SK-N-MC (cell line): ENCODE measurements around the gene METTL16.
"Not testable (repeated sequence)": the region's sequence is repeated elsewhere in the genome, so short reads cannot be mapped to it uniquely, and the experiment has no call there.

ENCODE experiments used
- DNase-seq: peaks from one replicate; pipeline ENCODE4 v3.0.0-alpha.2; 2011; ENCODE audit warnings: low read depth, low spot score
- H3K27ac ChIP-seq: fragments of 200-600 bp; sonication (generic); 2 replicates; pipeline ENCODE4 v1.5.1; 2016; ENCODE audit warnings: mixed run types
- H3K36me3 ChIP-seq: fragments of 200-600 bp; sonication (generic); 2 replicates; pipeline ENCODE4 v1.6.1; 2017; ENCODE audit warnings: antibody characterized with exemption, low read length, mixed read lengths; ENCODE audit not compliant: insufficient read depth
- H3K4me3 ChIP-seq: fragments of 200-600 bp; sonication (generic); 2 replicates; pipeline ENCODE4 v1.5.1; 2016
- H3K9ac ChIP-seq: fragments of 200-600 bp; sonication (generic); 2 replicates; pipeline ENCODE4 v1.8.0; 2017; ENCODE audit warnings: mixed run types, mixed read lengths; ENCODE audit not compliant: insufficient read length
- H3K9me3 ChIP-seq: fragments of 200-600 bp; sonication (generic); 2 replicates; pipeline ENCODE4 v1.6.1; 2017; ENCODE audit warnings: low read depth, mild to moderate bottlenecking, antibody characterized with exemption, low read length, moderate library complexity, mixed read lengths
- EZH2 ChIP-seq: fragments of 200-600 bp; sonication (generic); IDR thresholded peaks from one replicate; pipeline ENCODE4 v1.6.1; 2017; ENCODE audit warnings: antibody characterized with exemption
- FOXP2 ChIP-seq: optimal IDR thresholded peaks from 2 replicates; pipeline ENCODE3; 2011; ENCODE audit warnings: mild to moderate bottlenecking, moderate library complexity; ENCODE audit not compliant: insufficient read depth; ENCODE audit errors: extremely low read length, control extremely low read depth
- POLR2AphosphoS5 ChIP-seq: IDR thresholded peaks from 2 replicates; pipeline ENCODE4 v1.6.1; 2012; ENCODE audit warnings: mild to moderate bottlenecking, low read depth, low read length, borderline replicate concordance

The METTL16 gene

GRCh38 chr17:2508035-2508434 lies 3.7 kb downstream of the METTL16 start:
- H3K9ac ChIP-seq, result no peak overlapping the region
- H3K36me3 ChIP-seq, result peaks cover 28% of the 10 kb centered on the region
- H3K4me3 ChIP-seq, result no peak overlapping the region
- TF ChIP-seq FOXP2 (no peak), POLR2AphosphoS5 (no peak), EZH2 (no peak)
- DNase-seq, result no peak
- no peaks in the 10 kb centered on the region for H3K9me3 ChIP-seq
- H3K27ac ChIP-seq, result no peak overlapping the region

GRCh38 chr17:2507015-2507414 lies 4.7 kb downstream of the METTL16 start:
- not testable (repeated sequence) for H3K27ac ChIP-seq, H3K9me3 ChIP-seq, DNase-seq, H3K4me3 ChIP-seq, H3K9ac ChIP-seq
- H3K36me3 ChIP-seq, result peaks cover 35% of the 10 kb centered on the region

GRCh38 chr17:2503627-2504026 lies 8.1 kb downstream of the METTL16 start:
- no peak for TF ChIP-seq EZH2
- no peak for TF ChIP-seq POLR2AphosphoS5
- TF ChIP-seq FOXP2, result no peak
- no peak overlapping the region for H3K9ac ChIP-seq
- peaks cover 47% of the 10 kb centered on the region for H3K36me3 ChIP-seq
- no peak overlapping the region for H3K27ac ChIP-seq
- DNase-seq, result no peak
- no peak overlapping the region for H3K4me3 ChIP-seq
- no peaks in the 10 kb centered on the region for H3K9me3 ChIP-seq

- Histone ChIP-seq H3K9me3 (no peaks in the 10 kb centered on the region), H3K27ac (no peak overlapping the region), H3K9ac (no peak overlapping the region), H3K36me3 (peaks cover 41% of the 10 kb centered on the region), H3K4me3 (no peak overlapping the region)
- TF ChIP-seq POLR2AphosphoS5 (no peak), EZH2 (no peak), FOXP2 (no peak)
- DNase-seq, result no peak
Measured at GRCh38 chr17:2502871-2503580, 8.7 kb downstream of the METTL16 start.

GRCh38 chr17:2500446-2500845 lies 11.2 kb downstream of the METTL16 start:
- DNase-seq, result no peak
- no peak for TF ChIP-seq FOXP2
- peaks cover 41% of the 10 kb centered on the region for H3K36me3 ChIP-seq

GRCh38 chr17:2489286-2489685 lies 22.4 kb downstream of the METTL16 start:
- H3K27ac ChIP-seq, H3K4me3 ChIP-seq, H3K9ac ChIP-seq, H3K36me3 ChIP-seq, H3K9me3 ChIP-seq, DNase-seq: not testable (repeated sequence)

More at GRCh38 chr17:2500446-2500845, 11.2 kb downstream of the METTL16 start:
- H3K27ac ChIP-seq, result no peak overlapping the region
- no peaks in the 10 kb centered on the region for H3K9me3 ChIP-seq
- no peak overlapping the region for H3K4me3 ChIP-seq
- H3K9ac ChIP-seq, result no peak overlapping the region

GRCh38 chr17:2487306-2487705 lies 24.4 kb downstream of the METTL16 start:
- no peak overlapping the region for H3K27ac ChIP-seq
- TF ChIP-seq FOXP2 (no peak), EZH2 (no peak), POLR2AphosphoS5 (no peak)

GRCh38 chr17:2486709-2487108 lies 25.0 kb downstream of the METTL16 start:
- not testable (repeated sequence) for H3K36me3 ChIP-seq, DNase-seq, H3K9ac ChIP-seq, H3K27ac ChIP-seq, H3K9me3 ChIP-seq, H3K4me3 ChIP-seq

More at GRCh38 chr17:2487306-2487705, 24.4 kb downstream of the METTL16 start:
- DNase-seq, result no peak
- Histone ChIP-seq H3K4me3 (no peak overlapping the region), H3K9ac (no peak overlapping the region), H3K9me3 (no peaks in the 10 kb centered on the region), H3K36me3 (0 out of 2 replicates have a peak, but pooled peaks cover 2% of the 10 kb centered on the region)

- no peak overlapping the region for H3K4me3 ChIP-seq
- H3K36me3 ChIP-seq, result 0 out of 2 replicates have a peak, but pooled peaks cover 2% of the 10 kb centered on the region
- H3K9ac ChIP-seq, result peak overlapping the region; percentile 22
- H3K9me3 ChIP-seq, result no peaks in the 10 kb centered on the region
- no peak for DNase-seq
- TF ChIP-seq POLR2AphosphoS5 (no peak), FOXP2 (no peak), EZH2 (no peak)
- peak overlapping the region; percentile 38; the same call in 1 of the 2 replicates for H3K27ac ChIP-seq
Measured at GRCh38 chr17:2485970-2486369, 25.7 kb downstream of the METTL16 start.

GRCh38 chr17:2485543-2485942 lies 26.1 kb downstream of the METTL16 start:
- 0 out of 2 replicates have a peak, but pooled peaks cover 2% of the 10 kb centered on the region for H3K36me3 ChIP-seq
- peak overlapping the region; percentile 38; the same call in 1 of the 2 replicates for H3K27ac ChIP-seq
- DNase-seq, result no peak
- TF ChIP-seq POLR2AphosphoS5 (no peak), FOXP2 (no peak), EZH2 (no peak)
- H3K9ac ChIP-seq, result peak overlapping the region; percentile 22
- H3K9me3 ChIP-seq, result no peaks in the 10 kb centered on the region
- H3K4me3 ChIP-seq, result no peak overlapping the region
